Fibroblast of skin of left quadriceps (primary cell): ENCODE data around the gene PPIG.
A peak's percentile ranks its signal among the peaks of the same experiment; 100 is the strongest.
"Not testable (repeated sequence)": the region's sequence is repeated elsewhere in the genome, so short reads cannot be mapped to it uniquely, and the experiment has no call there.

Experiments used
- DNase-seq, 2 experiments: peaks; one replicate each; pipeline ENCODE4 v3.0.0-alpha.2; 2013; ENCODE audit warnings: low read depth in 2 of 2

The PPIG gene

GRCh38 chr2:169584005-169584877 lies at the start of gene PPIG:
Gene PPIG, plus strand, starts transcription at chr2:169584351. Its CDS starts 19,691 bp downstream, at chr2:169604042.
- peak; percentile 78 for DNase-seq

GRCh38 chr2:169539460-169539859 lies 44.7 kb upstream of the PPIG start:
- not testable (repeated sequence) for DNase-seq

- no peak for DNase-seq
Observed at GRCh38 chr2:169540146-169540545, 44.0 kb upstream of the PPIG start.

GRCh38 chr2:169542433-169542832 lies 41.7 kb upstream of the PPIG start:
- no peak for DNase-seq

- DNase-seq = no peak
Observed at GRCh38 chr2:169546756-169547155, 37.4 kb upstream of the PPIG start.

- no peak for DNase-seq
Observed at GRCh38 chr2:169561364-169561763, 22.8 kb upstream of the PPIG start.

- DNase-seq = not testable (repeated sequence)
Observed at GRCh38 chr2:169562084-169562483, 22.1 kb upstream of the PPIG start.

GRCh38 chr2:169562519-169562918 lies 21.6 kb upstream of the PPIG start:
- DNase-seq = no peak

GRCh38 chr2:169565686-169566085 lies 18.5 kb upstream of the PPIG start:
- no peak for DNase-seq

- DNase-seq = no peak
Observed at GRCh38 chr2:169569948-169570347, 14.2 kb upstream of the PPIG start.

- not testable (repeated sequence) for DNase-seq
Observed at GRCh38 chr2:169570752-169571151, 13.4 kb upstream of the PPIG start.

GRCh38 chr2:169571571-169571970 lies 12.6 kb upstream of the PPIG start:
- DNase-seq = no peak

- no peak for DNase-seq
Observed at GRCh38 chr2:169572189-169572588, 12.0 kb upstream of the PPIG start.

GRCh38 chr2:169572821-169573159 lies 11.4 kb upstream of the PPIG start:
- DNase-seq = no peak

- DNase-seq = peak; percentile 61
Observed at GRCh38 chr2:169573160-169573973, 10.8 kb upstream of the PPIG start, which contains the start of gene FASTKD1. Gene FASTKD1, minus strand, starts transcription at chr2:169573865. Its CDS starts 1,836 bp downstream, at chr2:169572029.

- DNase-seq = no peak
Observed at GRCh38 chr2:169573974-169574299, 10.2 kb upstream of the PPIG start.

- not testable (repeated sequence) for DNase-seq
Observed at GRCh38 chr2:169574539-169574938, 9.6 kb upstream of the PPIG start.

GRCh38 chr2:169575264-169575663 lies 8.9 kb upstream of the PPIG start:
- DNase-seq = not testable (repeated sequence)

- DNase-seq = no peak
Observed at GRCh38 chr2:169579044-169579443, 5.1 kb upstream of the PPIG start.

- DNase-seq = not testable (repeated sequence)
Observed at GRCh38 chr2:169582552-169583266, 1.4 kb upstream of the PPIG start.

- DNase-seq = no peak
Observed at GRCh38 chr2:169583518-169583917, 633 bp upstream of the PPIG start.

- DNase-seq = no peak
Observed at GRCh38 chr2:169585673-169586072, 1.5 kb downstream of the PPIG start.
